ENCODE results near the gene CSNK2A3. TPM values are rescaled to one million over a fixed set of nuclear protein-coding genes. Genes with fewer than 3 reads are reported as not detected.

The CSNK2A3 gene
- total RNA-seq, 1 donor from 2014 or later: 4.3 TPM

GRCh38 chr11:11380340-11380739 is 27.3 kb upstream of the CSNK2A3 start:
- Mint-ChIP-seq H3K27ac (ENCODE audit: unreplicated experiment) (no peak overlapping the region), H3K9me3 (ENCODE audit: unreplicated experiment) (no peaks in the 10 kb centered on the region), H3K4me3 (ENCODE audit: unreplicated experiment) (no peak overlapping the region), H3K27me3 (ENCODE audit: unreplicated experiment) (peaks cover 12% of the 10 kb centered on the region), H3K36me3 (ENCODE audit: low read depth, unreplicated experiment) (peaks cover 45% of the 10 kb centered on the region), H3K4me1 (ENCODE audit: unreplicated experiment) (no peaks in the 10 kb centered on the region)
- DNase-seq (ENCODE audit: low spot score): no peak
- TF ChIP-seq CTCF (IDR thresholded peaks at IDR 0.05; ENCODE audit: unreplicated experiment): no peak

GRCh38 chr11:11379661-11380060 is 26.6 kb upstream of the CSNK2A3 start:
- Mint-ChIP-seq H3K4me3 (ENCODE audit: unreplicated experiment) (peak overlapping the region; percentile 31), H3K27ac (ENCODE audit: unreplicated experiment) (no peak overlapping the region), H3K9me3 (ENCODE audit: unreplicated experiment) (no peaks in the 10 kb centered on the region), H3K27me3 (ENCODE audit: unreplicated experiment) (peaks cover 12% of the 10 kb centered on the region), H3K4me1 (ENCODE audit: unreplicated experiment) (no peaks in the 10 kb centered on the region), H3K36me3 (ENCODE audit: low read depth, unreplicated experiment) (peaks cover 52% of the 10 kb centered on the region)
- no peak for DNase-seq (ENCODE audit: low spot score)
- TF ChIP-seq CTCF (IDR thresholded peaks at IDR 0.05; ENCODE audit: unreplicated experiment): no peak

DNA sequence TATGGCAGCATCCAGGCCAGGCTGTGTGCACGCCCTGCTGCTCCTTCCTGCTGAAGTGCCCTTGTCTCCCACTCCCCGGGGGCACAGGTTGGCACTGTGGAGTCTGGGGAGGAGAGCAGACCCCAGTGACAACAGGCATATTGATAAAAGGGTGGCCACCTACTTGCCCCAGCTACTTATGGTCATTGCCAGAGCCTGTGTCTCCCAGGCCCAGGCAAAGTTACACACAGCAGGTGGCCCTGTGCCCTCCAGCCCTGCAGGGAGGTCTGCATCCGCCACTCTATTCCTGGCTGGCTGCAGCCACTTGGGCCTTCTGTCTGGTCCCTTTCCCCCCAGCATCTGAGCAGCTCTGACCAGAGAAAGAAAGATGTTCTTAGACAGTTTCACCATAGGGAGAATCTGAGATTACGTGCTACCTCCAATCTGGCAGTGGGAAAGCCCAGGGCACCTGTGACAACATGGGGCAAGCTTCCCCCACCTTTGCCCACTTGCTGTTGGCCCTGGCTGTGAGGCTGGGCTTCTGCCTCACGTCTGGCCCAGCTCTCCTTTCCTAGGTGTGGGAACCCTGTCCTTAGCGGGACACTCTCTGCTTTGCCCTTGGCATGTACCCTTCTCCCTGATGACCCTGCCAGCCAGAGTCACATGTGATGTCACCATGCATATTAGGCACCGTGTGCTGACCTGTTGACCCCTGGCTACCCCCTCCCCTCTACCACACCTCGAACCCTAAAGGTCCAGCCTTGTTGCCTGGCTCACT is 25.3 kb upstream of the CSNK2A3 start:
- no peak for TF ChIP-seq CTCF (IDR thresholded peaks at IDR 0.05; ENCODE audit: unreplicated experiment)
- no peaks in the 10 kb centered on the region for H3K4me1 Mint-ChIP-seq (ENCODE audit: unreplicated experiment)
- H3K27me3 Mint-ChIP-seq (ENCODE audit: unreplicated experiment): peaks cover 12% of the 10 kb centered on the region
- DNase-seq (ENCODE audit: low spot score): no peak
- H3K4me3 Mint-ChIP-seq (ENCODE audit: unreplicated experiment): no peak overlapping the region
- H3K9me3 Mint-ChIP-seq (ENCODE audit: unreplicated experiment): no peaks in the 10 kb centered on the region
- no peak overlapping the region for H3K27ac Mint-ChIP-seq (ENCODE audit: unreplicated experiment)
- peaks cover 57% of the 10 kb centered on the region for H3K36me3 Mint-ChIP-seq (ENCODE audit: low read depth, unreplicated experiment)

DNA sequence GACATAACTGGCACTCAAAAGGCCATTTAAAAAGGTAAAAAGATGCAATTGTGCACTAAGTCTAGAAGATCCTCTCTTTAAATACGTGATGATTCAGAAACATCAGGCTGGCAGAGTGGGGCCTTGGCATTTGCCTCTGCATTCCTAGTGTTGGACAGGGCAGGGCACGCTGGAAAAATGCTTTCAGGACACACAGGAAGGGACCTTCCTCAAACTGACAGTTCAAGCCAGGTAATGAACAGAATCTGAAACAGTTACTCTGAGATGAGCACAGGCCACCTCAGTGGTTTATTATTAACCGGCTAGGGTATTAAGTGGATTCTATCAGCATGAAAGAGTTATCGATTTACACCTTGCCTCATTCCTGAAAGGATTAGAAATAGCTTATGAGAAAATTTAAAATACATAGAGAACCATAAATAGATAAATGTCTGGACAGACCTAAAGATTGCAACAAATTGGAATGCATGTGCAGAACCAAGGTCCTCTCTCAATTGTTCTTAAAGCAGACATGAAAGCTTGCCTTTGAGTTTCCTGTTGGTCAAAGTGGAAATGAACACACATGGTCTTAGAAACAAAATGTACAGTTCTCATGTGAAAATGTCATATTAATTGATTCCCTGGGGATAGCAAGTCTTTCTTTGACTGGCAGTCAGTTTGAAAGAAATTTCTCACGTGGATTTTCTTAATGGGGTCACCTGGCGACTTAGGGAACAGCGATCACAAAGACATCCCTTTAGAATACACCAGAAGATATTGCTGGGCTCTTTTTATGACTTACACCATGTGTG is 21.5 kb upstream of the CSNK2A3 start:
- DNase-seq (ENCODE audit: low spot score): no peak
- Mint-ChIP-seq H3K36me3 (ENCODE audit: low read depth, unreplicated experiment) (peaks cover 78% of the 10 kb centered on the region), H3K4me3 (ENCODE audit: unreplicated experiment) (no peak overlapping the region), H3K9me3 (ENCODE audit: unreplicated experiment) (no peaks in the 10 kb centered on the region), H3K27me3 (ENCODE audit: unreplicated experiment) (peaks cover 14% of the 10 kb centered on the region), H3K4me1 (ENCODE audit: unreplicated experiment) (no peaks in the 10 kb centered on the region), H3K27ac (ENCODE audit: unreplicated experiment) (no peak overlapping the region)
- TF ChIP-seq CTCF (IDR thresholded peaks at IDR 0.05; ENCODE audit: unreplicated experiment): no peak

- H3K4me1 Mint-ChIP-seq (ENCODE audit: unreplicated experiment): no peaks in the 10 kb centered on the region
- no peak overlapping the region for H3K27ac Mint-ChIP-seq (ENCODE audit: unreplicated experiment)
- H3K36me3 Mint-ChIP-seq (ENCODE audit: low read depth, unreplicated experiment): peaks cover 82% of the 10 kb centered on the region
- peaks cover 11% of the 10 kb centered on the region for H3K27me3 Mint-ChIP-seq (ENCODE audit: unreplicated experiment)
- no peak for TF ChIP-seq CTCF (IDR thresholded peaks at IDR 0.05; ENCODE audit: unreplicated experiment)
- DNase-seq (ENCODE audit: low spot score): no peak
- H3K9me3 Mint-ChIP-seq (ENCODE audit: unreplicated experiment): no peaks in the 10 kb centered on the region
- no peak overlapping the region for H3K4me3 Mint-ChIP-seq (ENCODE audit: unreplicated experiment)
Observed at GRCh38 chr11:11373934-11374333, 20.9 kb upstream of the CSNK2A3 start.

Measured in endothelial cell (in vitro differentiated cells).